ENCODE measurements around the gene GATD1. TPM values are rescaled to one million over a fixed set of nuclear protein-coding genes. Genes with fewer than 3 reads are reported as not detected.

GATD1 gene
- total RNA-seq, 1 donor from 2014 or later: 52.3 TPM

- H3K27ac Mint-ChIP-seq (ENCODE audit: unreplicated experiment): peak overlapping the region; percentile 78
- H3K9me3 Mint-ChIP-seq (ENCODE audit: low read depth): no peaks in the 10 kb centered on the region
- no peaks in the 10 kb centered on the region for H3K27me3 Mint-ChIP-seq (ENCODE audit: low read depth)
- H3K4me1 Mint-ChIP-seq (ENCODE audit: low read depth): peaks cover 33% of the 10 kb centered on the region
- H3K4me3 Mint-ChIP-seq (ENCODE audit: unreplicated experiment): peak overlapping the region; percentile 85
- TF ChIP-seq CTCF (IDR thresholded peaks at IDR 0.05): no peak
- peaks cover 16% of the 10 kb centered on the region for H3K36me3 Mint-ChIP-seq (ENCODE audit: low read depth)
- DNase-seq (ENCODE audit: low spot score): no peak
Measured at GRCh38 chr11:811446-812245, 34.4 kb upstream of the GATD1 start.

GRCh38 chr11:810040-810567, 32.8 kb upstream of the GATD1 start:
- Mint-ChIP-seq H3K36me3 (ENCODE audit: low read depth) (peaks cover 16% of the 10 kb centered on the region), H3K27me3 (ENCODE audit: low read depth) (no peaks in the 10 kb centered on the region), H3K4me3 (ENCODE audit: unreplicated experiment) (peak overlapping the region; percentile 85), H3K27ac (ENCODE audit: unreplicated experiment) (peak overlapping the region; percentile 98), H3K4me1 (ENCODE audit: low read depth) (peaks cover 37% of the 10 kb centered on the region), H3K9me3 (ENCODE audit: low read depth) (no peaks in the 10 kb centered on the region)
- peak; percentile 47 for TF ChIP-seq CTCF (IDR thresholded peaks at IDR 0.05)
- DNase-seq (ENCODE audit: low spot score): no peak

GRCh38 chr11:809287-810039, 32.2 kb upstream of the GATD1 start, which contains the start of gene RPLP2:
TSS of gene RPLP2 (plus strand) at chr11:809967. CDS start at chr11:810235, 268 bp downstream.
- Mint-ChIP-seq H3K9me3 (ENCODE audit: low read depth) (no peaks in the 10 kb centered on the region), H3K27ac (ENCODE audit: unreplicated experiment) (peak within 1 kb of the TSS; percentile 98), H3K36me3 (ENCODE audit: low read depth) (peaks cover 16% of the 10 kb centered on the region), H3K27me3 (ENCODE audit: low read depth) (no peaks in the 10 kb centered on the region), H3K4me3 (ENCODE audit: unreplicated experiment) (peak within 1 kb of the TSS; percentile 85), H3K4me1 (ENCODE audit: low read depth) (peaks cover 39% of the 10 kb centered on the region)
- no peak for DNase-seq (ENCODE audit: low spot score)
- TF ChIP-seq CTCF (IDR thresholded peaks at IDR 0.05): no peak

DNA sequence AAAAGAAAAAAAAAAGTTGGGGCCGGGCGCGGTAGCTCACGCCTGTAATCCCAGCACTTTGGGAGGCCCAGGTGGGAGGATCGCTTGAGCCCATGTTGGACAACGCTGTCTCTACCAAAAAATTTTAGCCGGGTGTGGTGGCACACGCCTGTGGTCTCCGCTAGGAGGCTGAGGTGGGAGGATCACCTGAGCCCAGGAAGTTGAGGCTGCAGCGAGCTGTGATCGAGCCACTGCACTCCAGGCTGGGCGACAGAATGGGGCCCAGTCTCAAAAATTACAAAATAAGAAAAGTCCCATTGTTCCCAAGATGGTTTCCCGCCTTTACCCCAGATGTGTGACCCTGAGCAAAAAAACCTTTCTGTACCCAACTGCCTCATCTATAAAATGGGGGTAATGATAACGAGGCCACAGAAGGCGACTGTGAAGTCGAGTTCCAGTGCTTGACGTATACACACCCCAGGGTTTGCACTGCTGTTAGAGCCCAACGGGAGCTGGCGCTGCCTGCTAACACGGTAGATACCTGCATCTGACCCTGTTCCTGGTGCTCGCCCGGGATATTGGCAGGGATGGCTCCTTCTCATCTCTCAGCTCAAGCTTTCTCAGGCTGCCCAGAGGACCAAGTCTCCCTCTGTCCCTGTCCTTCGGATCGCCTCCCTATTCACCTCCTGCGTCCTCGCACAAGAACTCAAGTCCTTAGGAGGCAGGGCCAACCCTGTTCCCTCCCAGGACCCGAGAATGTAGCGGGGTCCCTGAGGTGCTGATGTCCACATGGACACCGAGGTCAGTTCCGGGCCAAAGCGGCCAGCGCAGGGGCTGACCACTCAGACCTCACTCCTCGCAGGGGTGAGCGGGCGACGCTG, 31.4 kb upstream of the GATD1 start:
- no peaks in the 10 kb centered on the region for H3K9me3 Mint-ChIP-seq (ENCODE audit: low read depth)
- peak overlapping the region; percentile 98 for H3K27ac Mint-ChIP-seq (ENCODE audit: unreplicated experiment)

More for the DNA sequence above, 31.4 kb upstream of the GATD1 start:
- no peak for TF ChIP-seq CTCF (IDR thresholded peaks at IDR 0.05)
- Mint-ChIP-seq H3K27me3 (ENCODE audit: low read depth) (no peaks in the 10 kb centered on the region), H3K4me3 (ENCODE audit: unreplicated experiment) (peak overlapping the region; percentile 85), H3K4me1 (ENCODE audit: low read depth) (peaks cover 47% of the 10 kb centered on the region), H3K36me3 (ENCODE audit: low read depth) (peaks cover 13% of the 10 kb centered on the region)
- no peak for DNase-seq (ENCODE audit: low spot score)

All from chondrocyte (in vitro differentiated cells).